ENCODE measurements around the gene NBL1.

DNA sequence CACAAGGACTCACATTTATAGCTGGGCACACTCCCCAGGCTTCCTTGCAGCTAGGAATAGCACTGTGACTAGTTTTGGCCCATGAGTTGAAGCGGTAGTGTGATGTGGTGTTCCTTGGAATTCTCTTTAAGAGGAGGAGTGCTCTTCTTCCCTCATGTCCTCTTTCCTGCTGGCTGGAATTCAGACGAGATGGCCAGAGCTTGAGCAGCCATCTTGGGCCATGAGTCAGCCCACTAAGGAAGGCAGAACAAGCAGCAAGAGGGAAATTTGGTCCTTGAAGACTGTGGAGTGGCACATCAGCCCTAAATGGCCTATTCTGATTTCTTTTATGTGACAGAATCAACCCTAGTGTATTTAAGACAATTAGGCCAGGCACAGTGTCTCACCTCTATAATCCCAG is 40.6 kb downstream of the NBL1 start:
- TF ChIP-seq, protein P1, sequence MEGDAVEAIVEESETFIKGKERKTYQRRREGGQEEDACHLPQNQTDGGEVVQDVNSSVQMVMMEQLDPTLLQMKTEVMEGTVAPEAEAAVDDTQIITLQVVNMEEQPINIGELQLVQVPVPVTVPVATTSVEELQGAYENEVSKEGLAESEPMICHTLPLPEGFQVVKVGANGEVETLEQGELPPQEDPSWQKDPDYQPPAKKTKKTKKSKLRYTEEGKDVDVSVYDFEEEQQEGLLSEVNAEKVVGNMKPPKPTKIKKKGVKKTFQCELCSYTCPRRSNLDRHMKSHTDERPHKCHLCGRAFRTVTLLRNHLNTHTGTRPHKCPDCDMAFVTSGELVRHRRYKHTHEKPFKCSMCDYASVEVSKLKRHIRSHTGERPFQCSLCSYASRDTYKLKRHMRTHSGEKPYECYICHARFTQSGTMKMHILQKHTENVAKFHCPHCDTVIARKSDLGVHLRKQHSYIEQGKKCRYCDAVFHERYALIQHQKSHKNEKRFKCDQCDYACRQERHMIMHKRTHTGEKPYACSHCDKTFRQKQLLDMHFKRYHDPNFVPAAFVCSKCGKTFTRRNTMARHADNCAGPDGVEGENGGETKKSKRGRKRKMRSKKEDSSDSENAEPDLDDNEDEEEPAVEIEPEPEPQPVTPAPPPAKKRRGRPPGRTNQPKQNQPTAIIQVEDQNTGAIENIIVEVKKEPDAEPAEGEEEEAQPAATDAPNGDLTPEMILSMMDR (conservative IDR thresholded peaks at IDR 0.05; ENCODE audit: low read depth, low read length): no peak
- TF ChIP-seq MXI1 (IDR thresholded peaks at IDR 0.05; ENCODE audit: borderline replicate concordance, low read depth, low read length) (no peak), POLR2A (IDR thresholded peaks at IDR 0.05; ENCODE audit: low read depth, low read length) (no peak), SMC3 (IDR thresholded peaks at IDR 0.05; ENCODE audit: low read depth, low read length) (no peak), RAD21 (IDR thresholded peaks at IDR 0.05; ENCODE audit: low read length) (no peak), NFE2L2 (IDR thresholded peaks at IDR 0.05; ENCODE audit: low read depth, low read length) (no peak), FOS (IDR thresholded peaks at IDR 0.05; ENCODE audit: low read depth, low read length) (no peak), BHLHE40 (IDR thresholded peaks at IDR 0.05; ENCODE audit: low read depth, low read length) (no peak)

Measured in IMR-90 (cell line).